ENCODE results near the gene POLR1G.
"Not testable (repeated sequence)": the region's sequence is repeated elsewhere in the genome, so short reads cannot be mapped to it uniquely, and the experiment has no call there.

The POLR1G gene

GRCh38 chr19:45421947-45422498 lies 15.6 kb downstream of the POLR1G start:
- no peak for FAIRE-seq

GRCh38 chr19:45423033-45423588 lies 16.7 kb downstream of the POLR1G start:
- TF ChIP-seq POLR2A (IDR thresholded peaks at IDR 0.05; ENCODE audit: low read depth, low read length) = no peak
- no peak for DNase-seq (ENCODE audit: insufficient read length, low spot score)
- no peak for FAIRE-seq

More at GRCh38 chr19:45421947-45422498, 15.6 kb downstream of the POLR1G start:
- TF ChIP-seq POLR2A (IDR thresholded peaks at IDR 0.05; ENCODE audit: low read depth, low read length) = no peak
- no peak for DNase-seq (ENCODE audit: insufficient read length, low spot score)

GRCh38 chr19:45423589-45424190 lies 17.2 kb downstream of the POLR1G start, which contains the start of gene ERCC1:
Gene ERCC1 (minus strand): TSS chr19:45423917. CDS start chr19:45423374, 543 bp downstream.
- DNase-seq (ENCODE audit: insufficient read length, low spot score) (peak; percentile 70), FAIRE-seq (peak; percentile 53)
- peak; percentile 31; the same call in 1 of the 2 replicates for TF ChIP-seq POLR2A (IDR thresholded peaks at IDR 0.05; ENCODE audit: low read depth, low read length)

GRCh38 chr19:45424191-45425058 lies 18.0 kb downstream of the POLR1G start:
- TF ChIP-seq POLR2A (IDR thresholded peaks at IDR 0.05; ENCODE audit: low read depth, low read length) = peak; percentile 50
- peak; percentile 84 for FAIRE-seq

GRCh38 chr19:45428384-45429231 lies 22.2 kb downstream of the POLR1G start:
- DNase-seq (ENCODE audit: insufficient read length, low spot score) = no peak
- TF ChIP-seq POLR2A (IDR thresholded peaks at IDR 0.05; ENCODE audit: low read depth, low read length) = no peak
- FAIRE-seq = no peak

More at GRCh38 chr19:45424191-45425058, 18.0 kb downstream of the POLR1G start:
- DNase-seq (ENCODE audit: insufficient read length, low spot score) = peak; percentile 59

- DNase-seq (ENCODE audit: insufficient read length, low spot score); FAIRE-seq: not testable (repeated sequence)
Measured at GRCh38 chr19:45429896-45430295, 23.5 kb downstream of the POLR1G start.

GRCh38 chr19:45431008-45431407 lies 24.6 kb downstream of the POLR1G start:
- not testable (repeated sequence) for FAIRE-seq

GRCh38 chr19:45432543-45432942 lies 26.1 kb downstream of the POLR1G start:
- not testable (repeated sequence) for DNase-seq (ENCODE audit: insufficient read length, low spot score); FAIRE-seq

More at GRCh38 chr19:45431008-45431407, 24.6 kb downstream of the POLR1G start:
- DNase-seq (ENCODE audit: insufficient read length, low spot score) = not testable (repeated sequence)

GRCh38 chr19:45437328-45437727 lies 30.9 kb downstream of the POLR1G start:
- no peak for TF ChIP-seq POLR2A (IDR thresholded peaks at IDR 0.05; ENCODE audit: low read depth, low read length)
- FAIRE-seq = no peak
- no peak for DNase-seq (ENCODE audit: insufficient read length, low spot score)

GRCh38 chr19:45439190-45439568 lies 32.7 kb downstream of the POLR1G start:
- TF ChIP-seq POLR2A (IDR thresholded peaks at IDR 0.05; ENCODE audit: low read depth, low read length) = no peak
- DNase-seq (ENCODE audit: insufficient read length, low spot score) (no peak), FAIRE-seq (no peak)

GRCh38 chr19:45439569-45440258 lies 33.3 kb downstream of the POLR1G start:
- TF ChIP-seq POLR2A (IDR thresholded peaks at IDR 0.05; ENCODE audit: low read depth, low read length) = 0 out of 2 replicates have a peak, but pooled peaks have one; percentile 13
- DNase-seq (ENCODE audit: insufficient read length, low spot score) = no peak
- no peak for FAIRE-seq

- FAIRE-seq = no peak
- TF ChIP-seq POLR2A (IDR thresholded peaks at IDR 0.05; ENCODE audit: low read depth, low read length) = no peak
- DNase-seq (ENCODE audit: insufficient read length, low spot score) = no peak
Measured at GRCh38 chr19:45440259-45440638, 33.8 kb downstream of the POLR1G start.
